ENCODE data around the gene RAB4B. TPM values are rescaled to one million over a fixed set of nuclear protein-coding genes. Genes with fewer than 3 reads are reported as not detected.

The RAB4B gene
- total and polyA plus RNA-seq, 2 experiments from 2014 or later, result 27.4 to 29.0 TPM

DNA sequence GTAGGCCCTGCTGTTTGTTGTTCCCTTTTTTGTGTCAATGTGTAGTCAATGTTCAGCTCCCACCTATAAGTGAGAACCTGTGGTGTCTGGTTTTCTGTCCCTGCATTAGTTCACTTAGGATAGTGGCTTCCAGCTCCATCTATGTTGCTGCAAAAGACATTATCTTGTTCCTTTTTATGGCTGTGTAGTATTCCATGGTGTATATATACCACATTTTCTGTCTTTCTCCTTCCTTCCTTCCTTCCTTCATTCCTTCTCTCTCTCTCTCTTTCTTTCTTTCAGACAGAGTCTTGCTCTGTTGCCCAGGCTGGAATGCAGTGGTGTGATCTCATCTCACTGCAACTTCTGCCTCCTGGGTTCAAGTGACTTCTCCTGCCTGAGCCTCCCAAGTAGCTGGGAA, 51.2 kb downstream of the RAB4B start:
- Histone ChIP-seq H3K27me3 (ENCODE audit: insufficient read depth) (no peaks in the 10 kb centered on the region), H3K9me2 (ENCODE audit: insufficient read depth) (no peaks in the 10 kb centered on the region), H3K4me1 (ENCODE audit: insufficient read depth) (no peaks in the 10 kb centered on the region), H3K79me2 (replicated peaks; ENCODE audit: insufficient read depth) (no peaks in the 10 kb centered on the region), H3K36me3 (ENCODE audit: insufficient read depth) (no peaks in the 10 kb centered on the region), H3K4me2 (no peak overlapping the region), H3F3A (replicated peaks; ENCODE audit: low read depth) (no peaks in the 10 kb centered on the region), H2AFZ (no peak overlapping the region), H3K4me3 (no peak overlapping the region), H4K20me1 (replicated peaks; ENCODE audit: insufficient read depth) (no peaks in the 10 kb centered on the region), H3K27ac (ENCODE audit: low read depth) (no peak overlapping the region)
- H3K4me1 Mint-ChIP-seq, result no peaks in the 10 kb centered on the region
- DNase-seq (ENCODE audit: low spot score) (no peak), ATAC-seq (no peak)
- H3K27ac Mint-ChIP-seq, result no peak overlapping the region
- H3K9me3 Mint-ChIP-seq, result no peaks in the 10 kb centered on the region; the same call in 2 of the 3 replicates
- H3K36me3 Mint-ChIP-seq (ENCODE audit: low read depth), result no peaks in the 10 kb centered on the region
- peaks cover 5% of the 10 kb centered on the region for H3K27me3 Mint-ChIP-seq (ENCODE audit: insufficient read depth, low read depth, poor library complexity)
- no peak for TF ChIP-seq STAT1 (IDR thresholded peaks at IDR 0.05; ENCODE audit: unreplicated experiment)
- TF ChIP-seq, protein P1, sequence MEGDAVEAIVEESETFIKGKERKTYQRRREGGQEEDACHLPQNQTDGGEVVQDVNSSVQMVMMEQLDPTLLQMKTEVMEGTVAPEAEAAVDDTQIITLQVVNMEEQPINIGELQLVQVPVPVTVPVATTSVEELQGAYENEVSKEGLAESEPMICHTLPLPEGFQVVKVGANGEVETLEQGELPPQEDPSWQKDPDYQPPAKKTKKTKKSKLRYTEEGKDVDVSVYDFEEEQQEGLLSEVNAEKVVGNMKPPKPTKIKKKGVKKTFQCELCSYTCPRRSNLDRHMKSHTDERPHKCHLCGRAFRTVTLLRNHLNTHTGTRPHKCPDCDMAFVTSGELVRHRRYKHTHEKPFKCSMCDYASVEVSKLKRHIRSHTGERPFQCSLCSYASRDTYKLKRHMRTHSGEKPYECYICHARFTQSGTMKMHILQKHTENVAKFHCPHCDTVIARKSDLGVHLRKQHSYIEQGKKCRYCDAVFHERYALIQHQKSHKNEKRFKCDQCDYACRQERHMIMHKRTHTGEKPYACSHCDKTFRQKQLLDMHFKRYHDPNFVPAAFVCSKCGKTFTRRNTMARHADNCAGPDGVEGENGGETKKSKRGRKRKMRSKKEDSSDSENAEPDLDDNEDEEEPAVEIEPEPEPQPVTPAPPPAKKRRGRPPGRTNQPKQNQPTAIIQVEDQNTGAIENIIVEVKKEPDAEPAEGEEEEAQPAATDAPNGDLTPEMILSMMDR (conservative IDR thresholded peaks at IDR 0.05; ENCODE audit: low read depth in 2 of 2), result no peak
- TF ChIP-seq, protein P2, sequence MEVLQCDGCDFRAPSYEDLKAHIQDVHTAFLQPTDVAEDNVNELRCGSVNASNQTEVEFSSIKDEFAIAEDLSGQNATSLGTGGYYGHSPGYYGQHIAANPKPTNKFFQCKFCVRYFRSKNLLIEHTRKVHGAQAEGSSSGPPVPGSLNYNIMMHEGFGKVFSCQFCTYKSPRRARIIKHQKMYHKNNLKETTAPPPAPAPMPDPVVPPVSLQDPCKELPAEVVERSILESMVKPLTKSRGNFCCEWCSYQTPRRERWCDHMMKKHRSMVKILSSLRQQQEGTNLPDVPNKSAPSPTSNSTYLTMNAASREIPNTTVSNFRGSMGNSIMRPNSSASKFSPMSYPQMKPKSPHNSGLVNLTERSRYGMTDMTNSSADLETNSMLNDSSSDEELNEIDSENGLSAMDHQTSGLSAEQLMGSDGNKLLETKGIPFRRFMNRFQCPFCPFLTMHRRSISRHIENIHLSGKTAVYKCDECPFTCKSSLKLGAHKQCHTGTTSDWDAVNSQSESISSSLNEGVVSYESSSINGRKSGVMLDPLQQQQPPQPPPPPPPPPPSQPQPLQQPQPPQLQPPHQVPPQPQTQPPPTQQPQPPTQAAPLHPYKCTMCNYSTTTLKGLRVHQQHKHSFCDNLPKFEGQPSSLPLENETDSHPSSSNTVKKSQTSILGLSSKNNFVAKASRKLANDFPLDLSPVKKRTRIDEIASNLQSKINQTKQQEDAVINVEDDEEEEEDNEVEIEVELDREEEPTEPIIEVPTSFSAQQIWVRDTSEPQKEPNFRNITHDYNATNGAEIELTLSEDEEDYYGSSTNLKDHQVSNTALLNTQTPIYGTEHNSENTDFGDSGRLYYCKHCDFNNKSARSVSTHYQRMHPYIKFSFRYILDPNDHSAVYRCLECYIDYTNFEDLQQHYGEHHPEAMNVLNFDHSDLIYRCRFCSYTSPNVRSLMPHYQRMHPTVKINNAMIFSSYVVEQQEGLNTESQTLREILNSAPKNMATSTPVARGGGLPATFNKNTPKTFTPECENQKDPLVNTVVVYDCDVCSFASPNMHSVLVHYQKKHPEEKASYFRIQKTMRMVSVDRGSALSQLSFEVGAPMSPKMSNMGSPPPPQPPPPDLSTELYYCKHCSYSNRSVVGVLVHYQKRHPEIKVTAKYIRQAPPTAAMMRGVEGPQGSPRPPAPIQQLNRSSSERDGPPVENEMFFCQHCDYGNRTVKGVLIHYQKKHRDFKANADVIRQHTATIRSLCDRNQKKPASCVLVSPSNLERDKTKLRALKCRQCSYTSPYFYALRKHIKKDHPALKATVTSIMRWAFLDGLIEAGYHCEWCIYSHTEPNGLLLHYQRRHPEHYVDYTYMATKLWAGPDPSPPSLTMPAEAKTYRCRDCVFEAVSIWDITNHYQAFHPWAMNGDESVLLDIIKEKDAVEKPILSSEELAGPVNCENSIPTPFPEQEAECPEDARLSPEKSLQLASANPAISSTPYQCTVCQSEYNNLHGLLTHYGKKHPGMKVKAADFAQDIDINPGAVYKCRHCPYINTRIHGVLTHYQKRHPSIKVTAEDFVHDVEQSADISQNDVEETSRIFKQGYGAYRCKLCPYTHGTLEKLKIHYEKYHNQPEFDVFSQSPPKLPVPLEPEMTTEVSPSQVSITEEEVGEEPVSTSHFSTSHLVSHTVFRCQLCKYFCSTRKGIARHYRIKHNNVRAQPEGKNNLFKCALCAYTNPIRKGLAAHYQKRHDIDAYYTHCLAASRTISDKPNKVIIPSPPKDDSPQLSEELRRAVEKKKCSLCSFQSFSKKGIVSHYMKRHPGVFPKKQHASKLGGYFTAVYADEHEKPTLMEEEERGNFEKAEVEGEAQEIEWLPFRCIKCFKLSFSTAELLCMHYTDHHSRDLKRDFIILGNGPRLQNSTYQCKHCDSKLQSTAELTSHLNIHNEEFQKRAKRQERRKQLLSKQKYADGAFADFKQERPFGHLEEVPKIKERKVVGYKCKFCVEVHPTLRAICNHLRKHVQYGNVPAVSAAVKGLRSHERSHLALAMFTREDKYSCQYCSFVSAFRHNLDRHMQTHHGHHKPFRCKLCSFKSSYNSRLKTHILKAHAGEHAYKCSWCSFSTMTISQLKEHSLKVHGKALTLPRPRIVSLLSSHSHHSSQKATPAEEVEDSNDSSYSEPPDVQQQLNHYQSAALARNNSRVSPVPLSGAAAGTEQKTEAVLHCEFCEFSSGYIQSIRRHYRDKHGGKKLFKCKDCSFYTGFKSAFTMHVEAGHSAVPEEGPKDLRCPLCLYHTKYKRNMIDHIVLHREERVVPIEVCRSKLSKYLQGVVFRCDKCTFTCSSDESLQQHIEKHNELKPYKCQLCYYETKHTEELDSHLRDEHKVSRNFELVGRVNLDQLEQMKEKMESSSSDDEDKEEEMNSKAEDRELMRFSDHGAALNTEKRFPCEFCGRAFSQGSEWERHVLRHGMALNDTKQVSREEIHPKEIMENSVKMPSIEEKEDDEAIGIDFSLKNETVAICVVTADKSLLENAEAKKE (CRISPR knock-in tag; IDR thresholded peaks at IDR 0.05), result no peak
- TF ChIP-seq EZH2 (IDR thresholded peaks at IDR 0.05; ENCODE audit: low read depth, unreplicated experiment), result no peak
- TF ChIP-seq NANOG (IDR thresholded peaks at IDR 0.05; ENCODE audit: borderline replicate concordance), result no peak
- TF ChIP-seq, protein P3, sequence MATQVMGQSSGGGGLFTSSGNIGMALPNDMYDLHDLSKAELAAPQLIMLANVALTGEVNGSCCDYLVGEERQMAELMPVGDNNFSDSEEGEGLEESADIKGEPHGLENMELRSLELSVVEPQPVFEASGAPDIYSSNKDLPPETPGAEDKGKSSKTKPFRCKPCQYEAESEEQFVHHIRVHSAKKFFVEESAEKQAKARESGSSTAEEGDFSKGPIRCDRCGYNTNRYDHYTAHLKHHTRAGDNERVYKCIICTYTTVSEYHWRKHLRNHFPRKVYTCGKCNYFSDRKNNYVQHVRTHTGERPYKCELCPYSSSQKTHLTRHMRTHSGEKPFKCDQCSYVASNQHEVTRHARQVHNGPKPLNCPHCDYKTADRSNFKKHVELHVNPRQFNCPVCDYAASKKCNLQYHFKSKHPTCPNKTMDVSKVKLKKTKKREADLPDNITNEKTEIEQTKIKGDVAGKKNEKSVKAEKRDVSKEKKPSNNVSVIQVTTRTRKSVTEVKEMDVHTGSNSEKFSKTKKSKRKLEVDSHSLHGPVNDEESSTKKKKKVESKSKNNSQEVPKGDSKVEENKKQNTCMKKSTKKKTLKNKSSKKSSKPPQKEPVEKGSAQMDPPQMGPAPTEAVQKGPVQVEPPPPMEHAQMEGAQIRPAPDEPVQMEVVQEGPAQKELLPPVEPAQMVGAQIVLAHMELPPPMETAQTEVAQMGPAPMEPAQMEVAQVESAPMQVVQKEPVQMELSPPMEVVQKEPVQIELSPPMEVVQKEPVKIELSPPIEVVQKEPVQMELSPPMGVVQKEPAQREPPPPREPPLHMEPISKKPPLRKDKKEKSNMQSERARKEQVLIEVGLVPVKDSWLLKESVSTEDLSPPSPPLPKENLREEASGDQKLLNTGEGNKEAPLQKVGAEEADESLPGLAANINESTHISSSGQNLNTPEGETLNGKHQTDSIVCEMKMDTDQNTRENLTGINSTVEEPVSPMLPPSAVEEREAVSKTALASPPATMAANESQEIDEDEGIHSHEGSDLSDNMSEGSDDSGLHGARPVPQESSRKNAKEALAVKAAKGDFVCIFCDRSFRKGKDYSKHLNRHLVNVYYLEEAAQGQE (IDR thresholded peaks at IDR 0.05; ENCODE audit: unreplicated experiment), result no peak
- no peak for TF ChIP-seq POLR2AphosphoS5 (IDR thresholded peaks at IDR 0.05; ENCODE audit: low read depth)
- no peak for TF ChIP-seq JUNB (IDR thresholded peaks at IDR 0.05; ENCODE audit: unreplicated experiment)
- no peak for TF ChIP-seq CREB1 (CRISPR knock-in tag; IDR thresholded peaks at IDR 0.05; ENCODE audit: low read depth)
- TF ChIP-seq EZH2phosphoT487 (IDR thresholded peaks at IDR 0.05; ENCODE audit: unreplicated experiment), result no peak
- TF ChIP-seq, protein P4, sequence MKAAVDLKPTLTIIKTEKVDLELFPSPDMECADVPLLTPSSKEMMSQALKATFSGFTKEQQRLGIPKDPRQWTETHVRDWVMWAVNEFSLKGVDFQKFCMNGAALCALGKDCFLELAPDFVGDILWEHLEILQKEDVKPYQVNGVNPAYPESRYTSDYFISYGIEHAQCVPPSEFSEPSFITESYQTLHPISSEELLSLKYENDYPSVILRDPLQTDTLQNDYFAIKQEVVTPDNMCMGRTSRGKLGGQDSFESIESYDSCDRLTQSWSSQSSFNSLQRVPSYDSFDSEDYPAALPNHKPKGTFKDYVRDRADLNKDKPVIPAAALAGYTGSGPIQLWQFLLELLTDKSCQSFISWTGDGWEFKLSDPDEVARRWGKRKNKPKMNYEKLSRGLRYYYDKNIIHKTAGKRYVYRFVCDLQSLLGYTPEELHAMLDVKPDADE (IDR thresholded peaks at IDR 0.05), result no peak
- no peak for TF ChIP-seq ZNF331 (CRISPR knock-in tag; IDR thresholded peaks at IDR 0.05; ENCODE audit: low read depth)
- TF ChIP-seq ZNF114 (CRISPR knock-in tag; IDR thresholded peaks at IDR 0.05), result no peak
- H3K4me3 Mint-ChIP-seq, result no peak overlapping the region
